HG03060 (cell line): ENCODE measurements around the gene ZNF560.

Experiments used
- ATAC-seq: cut with Tn5 transposase; IDR thresholded peaks from one replicate; pipeline ENCODE4 v1.9.1; 2021; ENCODE audit warnings: low read depth, moderate number of reproducible peaks; ENCODE audit not compliant: unreplicated experiment

ZNF560 gene

GRCh38 chr19:9445037-9445436 lies 53.4 kb downstream of the ZNF560 start:
- ATAC-seq: no peak

DNA sequence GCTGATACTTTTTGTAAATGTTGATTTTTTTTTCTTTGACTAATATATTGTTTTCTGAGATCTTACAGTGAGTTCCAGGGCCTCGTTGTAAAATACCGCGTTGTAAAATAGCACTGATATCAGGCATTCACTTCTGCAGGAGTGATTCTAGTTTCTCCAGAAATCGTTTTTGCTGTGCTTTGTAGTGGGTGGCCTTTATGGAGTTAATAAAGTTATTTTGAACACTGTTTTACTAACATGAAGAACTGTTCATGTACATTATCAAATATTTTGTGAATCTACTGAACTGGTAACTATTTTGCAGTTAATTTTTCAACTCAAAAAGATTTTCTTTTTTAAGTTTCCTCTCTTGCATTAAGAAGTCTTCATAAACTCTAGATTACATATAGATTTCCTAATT lies 62.1 kb downstream of the ZNF560 start:
- no peak for ATAC-seq

DNA sequence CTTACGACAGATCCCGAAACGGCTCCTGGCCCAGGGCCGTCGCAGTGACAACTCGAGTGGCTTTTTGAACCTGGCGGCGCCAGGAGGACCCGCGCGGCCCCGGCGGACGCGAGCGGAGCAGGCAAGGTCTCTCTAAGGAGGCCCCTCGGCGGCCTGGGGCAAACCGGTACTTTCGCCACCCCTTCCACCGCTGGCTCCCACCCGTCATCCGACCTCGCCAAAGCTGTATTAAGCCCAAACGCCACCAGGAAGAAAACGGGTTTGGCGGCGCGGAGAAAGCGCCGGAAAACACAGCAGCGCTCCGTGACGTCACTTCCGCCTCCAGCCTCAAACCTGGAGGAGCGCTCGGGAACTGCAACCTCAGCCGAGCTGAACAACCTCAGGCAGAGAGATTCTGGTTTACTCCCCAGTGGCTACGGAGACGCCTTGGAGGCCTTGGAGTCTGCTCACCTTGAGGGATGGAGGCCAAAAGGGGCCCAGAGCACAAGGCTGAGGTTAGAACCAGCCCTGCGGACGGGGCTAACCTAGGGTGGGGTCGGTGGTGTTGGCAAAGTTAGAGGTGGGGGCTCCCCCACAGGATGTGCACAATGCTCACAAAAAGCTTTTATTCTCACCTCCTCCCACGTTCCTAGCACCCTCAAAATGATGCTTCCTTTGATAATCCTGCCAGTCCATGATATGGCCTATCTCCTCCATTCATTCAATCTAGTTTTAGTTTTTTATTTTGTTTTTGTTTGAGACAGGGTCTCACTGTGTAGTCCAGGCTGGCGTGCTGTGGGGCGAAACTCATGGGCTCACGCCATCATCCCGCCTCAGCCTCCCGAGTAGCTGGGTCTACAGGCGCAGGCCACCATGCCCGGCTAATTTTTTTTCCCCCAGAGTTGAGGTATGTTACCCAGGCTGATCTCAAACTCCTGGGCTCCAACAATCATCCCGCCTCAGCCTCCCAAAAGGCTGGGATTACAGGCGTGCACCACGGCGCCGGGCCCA lies 62.8 kb downstream of the ZNF560 start, which contains the start of gene ZNF266:
ZNF266 (minus strand) TSS at position 295 of the 990 bp plus-strand sequence. CDS start 15,484 bp downstream, outside the sequence.
- peak; percentile 66 for ATAC-seq

DNA sequence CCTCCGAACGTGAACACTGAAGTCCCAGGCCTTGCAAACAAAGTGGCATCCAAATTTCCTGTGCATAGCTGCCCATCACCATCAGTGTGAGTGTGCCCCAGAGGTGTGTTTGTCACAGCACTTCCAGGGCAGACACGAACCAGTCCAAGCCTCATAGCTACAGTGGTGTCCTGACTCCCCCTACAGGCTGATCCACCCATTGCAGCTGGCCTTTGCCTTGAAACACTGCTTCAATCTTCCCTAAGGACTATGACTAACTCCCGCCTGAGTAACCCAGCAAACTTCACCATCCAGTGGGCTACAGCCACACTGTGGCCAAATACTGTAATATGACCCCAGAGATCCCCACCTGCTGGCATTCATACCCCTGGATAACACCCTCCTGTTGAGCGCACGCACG lies 66.9 kb downstream of the ZNF560 start:
- no peak for ATAC-seq

DNA sequence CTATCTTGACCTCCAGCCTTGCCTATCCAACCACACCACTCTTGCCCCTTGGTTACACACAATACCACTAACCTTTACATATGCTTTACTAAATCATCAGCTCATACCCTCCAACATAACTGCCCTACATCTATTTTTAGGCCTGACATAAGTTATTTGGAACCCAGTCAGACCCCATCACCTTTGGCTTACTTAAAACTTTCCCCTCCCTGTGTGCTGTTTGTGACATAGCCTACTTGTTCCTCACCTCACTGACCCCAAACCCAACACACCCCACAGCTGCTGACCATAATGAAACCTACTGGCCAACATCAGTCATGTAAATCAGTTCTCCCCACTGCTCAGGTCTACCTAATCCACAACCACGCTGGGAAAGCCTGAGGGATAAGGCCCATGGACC lies 68.0 kb downstream of the ZNF560 start:
- no peak for ATAC-seq

DNA sequence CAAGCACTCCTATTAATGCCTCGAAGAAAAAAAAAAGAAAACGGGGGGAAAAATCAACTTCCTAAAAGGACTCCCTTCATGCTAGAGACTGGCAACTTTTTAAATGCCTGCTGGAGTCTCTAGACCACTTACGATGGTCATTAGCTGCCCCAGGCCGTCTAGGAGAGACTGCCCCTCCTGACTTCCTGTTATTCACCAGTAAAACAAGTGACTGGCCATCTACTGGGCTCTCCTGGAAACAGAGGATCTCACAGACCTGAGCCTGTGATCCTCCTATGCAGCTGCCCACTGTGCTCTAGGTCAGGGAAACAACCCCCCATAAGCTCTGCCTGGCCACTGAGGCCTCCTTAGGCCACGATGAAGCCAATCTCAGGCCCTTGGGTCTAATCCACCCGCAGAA lies 70.5 kb downstream of the ZNF560 start:
- no peak for ATAC-seq
